Measurements from ENCODE around the gene PLA2G2F. TPM values are rescaled to one million over a fixed set of nuclear protein-coding genes. Genes with fewer than 3 reads are reported as not detected.

The PLA2G2F gene
- total RNA-seq, 1 donor from 2014 or later = not detected

- intact Hi-C loops (cut with micrococcal nuclease) = no loop called here
These were observed 29.7 kb downstream of the PLA2G2F start for GRCh38 chr1:20168564-20169491.

DNA sequence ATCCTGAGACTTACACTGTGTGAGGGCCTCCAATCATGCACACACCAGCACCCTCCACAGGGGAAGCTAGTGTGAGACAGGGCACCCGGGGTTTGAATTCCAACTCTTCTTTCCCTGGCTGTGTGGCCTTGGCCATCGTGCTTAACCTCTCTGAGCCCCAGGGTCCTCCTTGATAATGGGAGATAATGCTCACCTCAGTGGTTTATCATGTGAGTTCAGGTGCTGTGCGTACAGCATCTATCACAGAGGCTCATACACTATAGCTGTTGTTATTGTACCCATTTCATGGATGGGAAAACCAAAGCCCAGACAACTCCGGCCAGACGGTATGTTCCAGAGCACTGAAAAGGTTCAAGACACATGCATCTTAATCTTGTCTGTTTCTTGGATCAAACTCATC, 30.8 kb downstream of the PLA2G2F start:
- intact Hi-C loops (cut with micrococcal nuclease) = no loop called here

GRCh38 chr1:20172033-20172590, 33.0 kb downstream of the PLA2G2F start:
- intact Hi-C loops (cut with micrococcal nuclease) = no loop called here

- intact Hi-C loops (cut with micrococcal nuclease) = no loop called here
These were observed 36.0 kb downstream of the PLA2G2F start for GRCh38 chr1:20174937-20175666.

- intact Hi-C loops (cut with micrococcal nuclease) = no loop called here
These were observed 39.7 kb downstream of the PLA2G2F start for GRCh38 chr1:20178634-20179370.

DNA sequence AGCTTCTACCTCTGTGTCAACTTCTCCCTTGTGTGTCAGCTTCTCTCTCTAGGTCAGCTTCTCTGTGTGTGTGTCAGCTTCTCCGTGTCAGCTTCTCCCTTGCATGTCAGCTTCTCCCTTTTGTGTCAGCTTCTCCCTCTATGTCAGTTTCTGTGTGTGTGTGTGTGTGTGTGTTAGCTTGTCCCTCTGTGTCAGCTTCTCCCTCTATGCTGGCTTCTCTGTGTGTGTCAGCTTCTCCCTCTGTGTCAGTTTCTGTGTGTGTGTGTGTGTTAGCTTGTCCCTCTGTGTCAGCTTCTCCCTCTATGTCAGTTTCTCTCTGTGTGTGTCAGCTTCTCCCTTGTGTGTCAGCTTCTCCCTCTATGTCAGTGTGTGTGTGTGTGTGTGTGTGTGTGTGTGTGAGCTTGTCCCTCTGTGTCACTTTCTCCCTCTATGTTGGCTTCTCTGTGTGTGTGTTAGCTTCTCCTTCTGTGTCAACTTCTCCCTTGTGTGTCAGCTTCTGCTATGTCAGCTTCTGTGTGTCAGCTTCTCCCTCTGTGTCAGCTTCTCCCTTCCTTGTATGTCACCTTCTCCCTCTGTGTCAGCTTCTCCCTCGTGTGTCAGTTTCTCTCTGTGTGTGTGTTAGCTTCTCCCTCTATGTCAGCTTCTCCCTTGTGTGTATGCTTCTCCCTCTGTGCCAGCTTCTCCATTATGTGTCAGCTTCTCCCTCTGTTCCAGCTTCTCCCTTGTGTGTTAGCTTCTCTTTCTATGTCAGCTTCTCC, 40.4 kb downstream of the PLA2G2F start:
- intact Hi-C loops (cut with micrococcal nuclease) = loop anchor here (10.0 kb wide), 2 partner anchors 575 to 1115 kb away; partner anchors contain the start of gene ECE1

GRCh38 chr1:20180129-20180843, 41.2 kb downstream of the PLA2G2F start:
- intact Hi-C loops (cut with micrococcal nuclease) = loop anchor here (10.0 kb wide), 2 partner anchors 575 to 1115 kb away; partner anchors contain the start of gene ECE1

- intact Hi-C loops (cut with micrococcal nuclease) = loop anchor here (10.0 kb wide), 2 partner anchors 576 to 1114 kb away; partner anchors contain the start of gene ECE1
These were observed 41.7 kb downstream of the PLA2G2F start for GRCh38 chr1:20180844-20181207.

DNA sequence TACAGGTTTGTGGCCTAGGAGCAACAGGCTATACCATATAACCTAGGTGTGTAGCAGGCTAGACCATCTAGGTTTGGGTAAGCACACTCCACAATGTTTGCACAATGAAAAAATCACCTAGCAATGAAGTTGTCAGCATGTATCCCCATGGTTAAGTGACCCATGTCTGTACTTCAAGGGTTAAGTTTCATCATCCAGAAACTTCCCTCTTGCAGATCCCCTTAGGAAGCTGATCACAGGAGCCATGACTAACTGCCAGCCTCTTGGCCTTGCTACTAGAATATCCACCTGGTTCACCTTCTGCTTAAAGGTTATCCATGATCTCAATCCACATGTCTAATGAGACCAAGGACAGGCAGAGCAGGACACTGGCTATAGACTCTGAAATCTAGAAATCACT, 43.3 kb downstream of the PLA2G2F start:
- intact Hi-C loops (cut with micrococcal nuclease) = loop anchor here (10.0 kb wide), 2 partner anchors 578 to 1112 kb away; partner anchors contain the start of gene ECE1

- intact Hi-C loops (cut with micrococcal nuclease) = loop anchor here (10.0 kb wide), 2 partner anchors 578 to 1112 kb away; partner anchors contain the start of gene ECE1
These were observed 43.9 kb downstream of the PLA2G2F start for GRCh38 chr1:20183035-20183434.

- intact Hi-C loops (cut with micrococcal nuclease) = loop anchor here (10.0 kb wide), 2 partner anchors 579 to 1111 kb away; partner anchors contain the start of gene ECE1
These were observed 44.6 kb downstream of the PLA2G2F start for GRCh38 chr1:20183616-20184271.

- intact Hi-C loops (cut with micrococcal nuclease) = loop anchor here (10.0 kb wide), 2 partner anchors 580 to 1110 kb away; partner anchors contain the start of gene ECE1
These were observed 45.4 kb downstream of the PLA2G2F start for GRCh38 chr1:20184481-20184900.

DNA sequence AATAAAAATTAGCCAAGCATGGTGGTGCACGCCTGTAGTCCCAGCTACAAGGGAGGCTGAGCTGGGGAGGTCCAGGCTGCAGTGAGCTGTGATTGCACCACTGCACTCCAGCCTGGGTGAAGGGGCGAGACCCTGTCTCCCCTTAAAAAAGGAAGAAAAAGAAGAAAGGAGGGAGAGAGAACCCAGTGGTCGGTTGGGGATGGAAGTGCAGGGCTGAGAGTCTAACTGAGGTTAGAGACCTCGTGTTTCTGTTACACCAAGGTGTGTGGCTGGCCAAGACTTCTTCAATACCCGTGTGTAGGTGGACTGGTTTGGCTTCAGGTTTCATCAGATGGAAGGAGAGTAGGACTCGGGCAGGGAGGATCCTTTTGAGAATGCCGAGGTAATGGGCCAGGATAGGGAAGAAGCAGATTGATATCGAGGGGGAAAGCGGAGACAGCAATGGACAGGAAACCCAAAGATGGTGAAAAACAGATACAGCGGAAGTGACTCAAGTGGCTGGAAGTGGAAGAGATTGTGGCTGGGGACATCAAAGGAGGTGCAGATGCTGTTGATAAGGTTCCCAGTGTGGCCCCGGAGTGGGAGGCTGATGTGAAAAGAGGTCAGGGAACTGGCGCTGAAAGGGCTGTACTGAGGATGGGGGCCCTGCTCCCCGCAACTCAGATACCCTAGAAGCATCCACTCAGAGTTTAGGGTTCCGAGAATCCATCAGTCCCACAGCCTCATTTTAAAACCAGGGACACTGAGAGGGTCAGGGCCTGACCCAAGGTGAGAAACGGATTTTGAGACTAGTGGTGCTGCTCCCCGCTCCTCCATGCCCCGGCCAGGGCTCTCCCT, 46.1 kb downstream of the PLA2G2F start:
- intact Hi-C loops (cut with micrococcal nuclease) = loop anchor here (1.0 to 10.0 kb wide), 4 partner anchors 14 to 1110 kb away; partner anchors contain the start of genes ECE1 and OTUD3

GRCh38 chr1:20185834-20186782, 47.0 kb downstream of the PLA2G2F start, which contains the start of the genes PLA2G2C and UBXN10:
Gene PLA2G2C, minus strand, starts transcription at chr1:20186518. Its CDS starts 9,155 bp downstream, at chr1:20177363.
Gene UBXN10, plus strand, starts transcription at chr1:20186096. Its CDS starts 4,466 bp downstream, at chr1:20190562.
- intact Hi-C loops (cut with micrococcal nuclease) = loop anchor here (1.0 to 10.0 kb wide), 6 partner anchors 9 to 1109 kb away; partner anchors contain the start of genes ECE1 and OTUD3

DNA sequence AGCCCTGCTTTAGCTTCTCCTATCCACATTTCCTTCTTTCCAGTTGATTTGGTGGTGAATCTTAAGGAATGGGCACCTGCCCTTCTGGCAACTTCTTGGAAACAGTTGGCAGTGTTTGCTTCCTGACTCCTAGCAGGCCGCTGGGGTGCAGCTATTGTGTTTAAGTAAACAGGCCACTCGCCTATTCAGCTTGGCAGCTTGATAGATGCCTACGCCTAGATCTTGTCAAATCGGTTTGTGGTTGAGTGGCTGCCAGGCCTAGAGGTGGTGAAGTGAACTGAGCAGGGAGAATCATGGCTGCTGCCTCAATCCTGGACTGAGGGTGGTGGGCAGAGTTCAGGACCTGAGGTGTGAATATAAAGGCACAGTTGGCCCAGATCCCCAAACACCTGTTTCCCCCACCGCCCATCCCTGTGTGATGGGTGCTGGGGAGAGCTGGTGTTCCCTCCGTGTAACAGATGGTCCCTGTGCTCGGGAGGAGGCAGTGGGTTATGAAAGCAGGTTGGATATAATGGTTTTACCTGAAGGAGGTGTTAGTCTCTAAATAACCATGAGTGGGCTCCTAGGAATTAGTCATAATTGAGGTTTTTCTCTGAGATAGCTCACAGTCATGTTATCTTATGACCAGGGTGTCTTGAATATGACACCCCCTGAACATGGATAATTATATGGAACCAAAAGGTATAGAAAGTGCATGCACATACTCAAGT, 48.1 kb downstream of the PLA2G2F start:
- intact Hi-C loops (cut with micrococcal nuclease) = loop anchor here (1.0 to 10.0 kb wide), 4 partner anchors 35 to 1108 kb away; partner anchors contain the start of gene ECE1

All from T-helper 1 cell treated with Interleukin-12 subunit alpha and Interleukin-12 subunit beta and Interleukin-4 antibody, amounts not matched to agents 30 ng/mL and 1 ng/mL, for 36 hours (primary cell).